ENCODE data around the gene TRIM33. TPM values are rescaled to one million over a fixed set of nuclear protein-coding genes. Genes with fewer than 3 reads are reported as not detected.

Gene TRIM33
- total and polyA plus RNA-seq, 10 of the 15 experiments (the other 5 are each of a cell fraction or from before 2014, with no cell fraction given) = 9.0 to 40.3 (median 22.0) TPM

DNA sequence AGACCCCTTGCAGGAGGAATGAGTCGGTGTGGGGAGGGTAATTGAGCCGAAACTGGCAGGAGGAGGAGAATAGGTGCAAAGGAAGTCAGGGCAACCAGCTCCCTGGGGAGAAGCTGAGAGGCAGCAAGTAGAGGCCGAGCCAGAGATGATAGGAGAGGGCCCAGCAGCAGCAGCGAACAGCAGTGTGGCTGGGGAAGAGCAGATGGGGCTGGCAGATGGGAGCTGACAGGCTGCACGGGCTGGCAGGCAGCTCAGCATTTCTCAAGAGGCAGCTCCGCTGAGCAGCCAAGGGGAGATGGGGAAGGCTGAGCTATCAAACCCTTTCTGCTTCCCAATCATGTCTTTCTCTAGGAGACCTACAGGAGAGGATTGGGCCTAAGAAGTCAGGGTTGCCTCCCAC is 158.2 kb downstream of the TRIM33 start:
- no peaks in the 10 kb centered on the region for H3K27me3 ChIP-seq (replicated peaks in 1 of 2; ENCODE audit: control insufficient read depth in 2 of 2, insufficient read depth in 2 of 2, low read length in 1 of 2)
- no peak for ATAC-seq
- no peaks in the 10 kb centered on the region for H3K4me1 ChIP-seq (ENCODE audit: control insufficient read depth, insufficient read depth, low read length)
- SMC1A ChIA-PET (ENCODE audit: uncharacterized antibody, unreplicated experiment) = interaction anchor here (0.6 kb wide), 1 partner anchor 725 kb away, joined by 3 read pairs; no protein-coding TSS in a partner anchor
- no peak for FAIRE-seq
- CTCF ChIA-PET = interaction anchor here (0.9 to 1.2 kb wide), 3 partner anchors 70 to 700 kb away, joined by 3 to 4 read pairs (median 3); no protein-coding TSS in a partner anchor
- peak overlapping the region; percentile 8; the same call in 1 of the 2 replicates for H2AFZ ChIP-seq (ENCODE audit: control insufficient read depth, low read depth, low read length)
- no peak for DNase-seq (ENCODE audit: low read depth, low spot score)
- H3K9ac ChIP-seq (ENCODE audit: control insufficient read depth, insufficient read depth, low read length) = no peak overlapping the region
- no peak overlapping the region for H3K4me2 ChIP-seq (ENCODE audit: control insufficient read depth, insufficient read depth)
- intact Hi-C loops (cut with micrococcal nuclease; ENCODE audit: unreplicated experiment) = no loop called here
- H3K4me3 ChIP-seq = no peak overlapping the region
- no peak overlapping the region for H3K27ac ChIP-seq (ENCODE audit: control insufficient read depth, insufficient read depth)
- TF ChIP-seq CEBPB (IDR thresholded peaks at IDR 0.05; ENCODE audit: borderline replicate concordance in 1 of 2, low read depth in 2 of 2, low read length in 2 of 2) (no peak), TARDBP (IDR thresholded peaks at IDR 0.05; ENCODE audit: borderline replicate concordance) (no peak), GABPA (IDR thresholded peaks at IDR 0.05; ENCODE audit: low read depth) (no peak), POLR2AphosphoS2 (IDR thresholded peaks at IDR 0.05; ENCODE audit: low read depth, low read length) (no peak), NBN (IDR thresholded peaks at IDR 0.05) (no peak), MTA2 (IDR thresholded peaks at IDR 0.05; ENCODE audit: low read depth) (no peak), ASH2L (IDR thresholded peaks at IDR 0.05; ENCODE audit: borderline replicate concordance, low read depth) (no peak), JUND (IDR thresholded peaks at IDR 0.05; ENCODE audit: low read depth, low read length) (no peak), GATAD2B (conservative IDR thresholded peaks at IDR 0.05; ENCODE audit: low read depth) (no peak)
- TF ChIP-seq, protein P1, sequence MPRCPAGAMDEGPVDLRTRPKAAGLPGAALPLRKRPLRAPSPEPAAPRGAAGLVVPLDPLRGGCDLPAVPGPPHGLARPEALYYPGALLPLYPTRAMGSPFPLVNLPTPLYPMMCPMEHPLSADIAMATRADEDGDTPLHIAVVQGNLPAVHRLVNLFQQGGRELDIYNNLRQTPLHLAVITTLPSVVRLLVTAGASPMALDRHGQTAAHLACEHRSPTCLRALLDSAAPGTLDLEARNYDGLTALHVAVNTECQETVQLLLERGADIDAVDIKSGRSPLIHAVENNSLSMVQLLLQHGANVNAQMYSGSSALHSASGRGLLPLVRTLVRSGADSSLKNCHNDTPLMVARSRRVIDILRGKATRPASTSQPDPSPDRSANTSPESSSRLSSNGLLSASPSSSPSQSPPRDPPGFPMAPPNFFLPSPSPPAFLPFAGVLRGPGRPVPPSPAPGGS (IDR thresholded peaks at IDR 0.05; ENCODE audit: borderline replicate concordance, insufficient read depth, low read depth, low read length, poor library complexity, severe bottlenecking) = no peak
- no peaks in the 10 kb centered on the region for H4K20me1 ChIP-seq (ENCODE audit: control insufficient read depth, insufficient read depth)
- H3K9me3 ChIP-seq (replicated peaks; ENCODE audit: control insufficient read depth, insufficient read depth, low read length) = no peaks in the 10 kb centered on the region
- in situ Hi-C loops (cut with MboI) = no loop called here
- RAD21 ChIA-PET (ENCODE audit: unreplicated experiment) = interaction anchor here (1.2 kb wide), 1 partner anchor 75 kb away, joined by 3 read pairs; no protein-coding TSS in a partner anchor
- H3K79me2 ChIP-seq (ENCODE audit: control insufficient read depth, insufficient read depth, low read length) = no peaks in the 10 kb centered on the region
- WGBS (ENCODE audit: insufficient coverage, insufficient replicate concordance, low lambda C conversion rate, missing lambda C conversion rate) = 18% methylated on average over 6 of the region's 6 CpGs
- POLR2A ChIA-PET = interaction anchor here (0.7 kb wide), 1 partner anchor 129 kb away, joined by 3 read pairs; no protein-coding TSS in a partner anchor
- BruUV-seq (replicated peaks) = no TSS peak
- H3K36me3 ChIP-seq (ENCODE audit: control insufficient read depth in 2 of 2, insufficient read depth in 2 of 2, low read length in 1 of 2) = no peaks in the 10 kb centered on the region
